ENCODE data around the gene NAP1L4.

Gene NAP1L4

GRCh38 chr11:2983908-2984307, 8.2 kb downstream of the NAP1L4 start:
- Histone ChIP-seq H3K4me1 (ENCODE audit: control insufficient read depth in 1 of 2, insufficient read depth in 2 of 2, low read length in 2 of 2) (peaks cover 23 to 31% of the 10 kb centered on the region in 2 donors), H3K4me3 (ENCODE audit: low read depth in 1 of 2, low read length in 2 of 2) (no peak overlapping the region), H3K36me3 (ENCODE audit: control insufficient read depth in 1 of 2, insufficient read depth in 2 of 2, low read length in 2 of 2) (peaks cover 0 to 11% of the 10 kb centered on the region in 2 donors), H3K27me3 (ENCODE audit: control insufficient read depth in 1 of 2, insufficient read depth in 2 of 2, low read length in 2 of 2) (no peaks in the 10 kb centered on the region), H3K9me3 (ENCODE audit: control insufficient read depth in 1 of 2, low read length in 2 of 2) (no peaks in the 10 kb centered on the region), H3K9ac (ENCODE audit: low read depth in 1 of 2, low read length in 2 of 2) (no peak overlapping the region), H3K27ac (ENCODE audit: low read depth, low read length) (no peak overlapping the region)

- peaks cover 10 to 17% of the 10 kb centered on the region in 2 donors for H3K4me1 ChIP-seq (ENCODE audit: control insufficient read depth in 1 of 2, insufficient read depth in 2 of 2, low read length in 2 of 2)
Observed at GRCh38 chr11:2982214-2982613, 9.9 kb downstream of the NAP1L4 start.

GRCh38 chr11:2981130-2981529, 11.0 kb downstream of the NAP1L4 start:
- Histone ChIP-seq H3K9ac (ENCODE audit: low read depth in 1 of 2, low read length in 2 of 2) (no peak overlapping the region), H3K4me3 (ENCODE audit: low read depth in 1 of 2, low read length in 2 of 2) (no peak overlapping the region), H3K36me3 (ENCODE audit: control insufficient read depth in 1 of 2, insufficient read depth in 2 of 2, low read length in 2 of 2) (peaks cover 25 to 38% of the 10 kb centered on the region in 2 donors), H3K27me3 (ENCODE audit: control insufficient read depth in 1 of 2, insufficient read depth in 2 of 2, low read length in 2 of 2) (no peaks in the 10 kb centered on the region), H3K9me3 (ENCODE audit: control insufficient read depth in 1 of 2, low read length in 2 of 2) (no peaks in the 10 kb centered on the region), H3K4me1 (ENCODE audit: control insufficient read depth in 1 of 2, insufficient read depth in 2 of 2, low read length in 2 of 2) (peaks cover 10 to 17% of the 10 kb centered on the region in 2 donors), H3K27ac (ENCODE audit: low read depth, low read length) (no peak overlapping the region)

More at GRCh38 chr11:2982214-2982613, 9.9 kb downstream of the NAP1L4 start:
- no peaks in the 10 kb centered on the region for H3K27me3 ChIP-seq (ENCODE audit: control insufficient read depth in 1 of 2, insufficient read depth in 2 of 2, low read length in 2 of 2)
- H3K9me3 ChIP-seq (ENCODE audit: control insufficient read depth in 1 of 2, low read length in 2 of 2) = no peaks in the 10 kb centered on the region
- no peak overlapping the region for H3K4me3 ChIP-seq (ENCODE audit: low read depth in 1 of 2, low read length in 2 of 2)
- peaks cover 16 to 27% of the 10 kb centered on the region in 2 donors for H3K36me3 ChIP-seq (ENCODE audit: control insufficient read depth in 1 of 2, insufficient read depth in 2 of 2, low read length in 2 of 2)
- no peak overlapping the region for H3K27ac ChIP-seq (ENCODE audit: low read depth, low read length)
- H3K9ac ChIP-seq (ENCODE audit: low read depth in 1 of 2, low read length in 2 of 2) = no peak overlapping the region

- no peaks in the 10 kb centered on the region for H3K9me3 ChIP-seq (ENCODE audit: control insufficient read depth in 1 of 2, low read length in 2 of 2)
- no peak overlapping the region for H3K27ac ChIP-seq (ENCODE audit: low read depth, low read length)
- no peaks in the 10 kb centered on the region for H3K27me3 ChIP-seq (ENCODE audit: control insufficient read depth in 1 of 2, insufficient read depth in 2 of 2, low read length in 2 of 2)
- H3K4me1 ChIP-seq (ENCODE audit: control insufficient read depth in 1 of 2, insufficient read depth in 2 of 2, low read length in 2 of 2) = peaks cover 10 to 17% of the 10 kb centered on the region in 2 donors
- peaks cover 32 to 46% of the 10 kb centered on the region in 2 donors for H3K36me3 ChIP-seq (ENCODE audit: control insufficient read depth in 1 of 2, insufficient read depth in 2 of 2, low read length in 2 of 2)
- H3K4me3 ChIP-seq (ENCODE audit: low read depth in 1 of 2, low read length in 2 of 2) = no peak overlapping the region
- H3K9ac ChIP-seq (ENCODE audit: low read depth in 1 of 2, low read length in 2 of 2) = no peak overlapping the region
Observed at GRCh38 chr11:2980168-2980840, 11.8 kb downstream of the NAP1L4 start.

GRCh38 chr11:2977113-2977512, 15.0 kb downstream of the NAP1L4 start:
- Histone ChIP-seq H3K27me3 (ENCODE audit: control insufficient read depth in 1 of 2, insufficient read depth in 2 of 2, low read length in 2 of 2) (no peaks in the 10 kb centered on the region), H3K27ac (ENCODE audit: low read depth, low read length) (no peak overlapping the region), H3K9ac (ENCODE audit: low read depth in 1 of 2, low read length in 2 of 2) (no peak overlapping the region), H3K4me1 (ENCODE audit: control insufficient read depth in 1 of 2, insufficient read depth in 2 of 2, low read length in 2 of 2) (peaks cover 3 to 4% of the 10 kb centered on the region in 2 donors), H3K4me3 (ENCODE audit: low read depth in 1 of 2, low read length in 2 of 2) (no peak overlapping the region), H3K36me3 (ENCODE audit: control insufficient read depth in 1 of 2, insufficient read depth in 2 of 2, low read length in 2 of 2) (peaks cover 48 to 74% of the 10 kb centered on the region in 2 donors), H3K9me3 (ENCODE audit: control insufficient read depth in 1 of 2, low read length in 2 of 2) (no peaks in the 10 kb centered on the region)

GRCh38 chr11:2976294-2977063, 15.7 kb downstream of the NAP1L4 start:
- H3K36me3 ChIP-seq (ENCODE audit: control insufficient read depth in 1 of 2, insufficient read depth in 2 of 2, low read length in 2 of 2) = peaks cover 54 to 80% of the 10 kb centered on the region in 2 donors
- no peak overlapping the region for H3K27ac ChIP-seq (ENCODE audit: low read depth, low read length)

GRCh38 chr11:2975594-2975993, 16.5 kb downstream of the NAP1L4 start:
- H3K4me3 ChIP-seq (ENCODE audit: low read depth in 1 of 2, low read length in 2 of 2) = no peak overlapping the region
- no peaks in the 10 kb centered on the region for H3K4me1 ChIP-seq (ENCODE audit: control insufficient read depth in 1 of 2, insufficient read depth in 2 of 2, low read length in 2 of 2)
- no peaks in the 10 kb centered on the region for H3K27me3 ChIP-seq (ENCODE audit: control insufficient read depth in 1 of 2, insufficient read depth in 2 of 2, low read length in 2 of 2)
- H3K36me3 ChIP-seq (ENCODE audit: control insufficient read depth in 1 of 2, insufficient read depth in 2 of 2, low read length in 2 of 2) = peaks cover 61 to 89% of the 10 kb centered on the region in 2 donors
- no peaks in the 10 kb centered on the region for H3K9me3 ChIP-seq (ENCODE audit: control insufficient read depth in 1 of 2, low read length in 2 of 2)
- no peak overlapping the region for H3K27ac ChIP-seq (ENCODE audit: low read depth, low read length)
- H3K9ac ChIP-seq (ENCODE audit: low read depth in 1 of 2, low read length in 2 of 2) = no peak overlapping the region

More at GRCh38 chr11:2976294-2977063, 15.7 kb downstream of the NAP1L4 start:
- H3K9me3 ChIP-seq (ENCODE audit: control insufficient read depth in 1 of 2, low read length in 2 of 2) = no peaks in the 10 kb centered on the region
- H3K9ac ChIP-seq (ENCODE audit: low read depth in 1 of 2, low read length in 2 of 2) = no peak overlapping the region
- H3K4me1 ChIP-seq (ENCODE audit: control insufficient read depth in 1 of 2, insufficient read depth in 2 of 2, low read length in 2 of 2) = no peaks in the 10 kb centered on the region
- no peaks in the 10 kb centered on the region for H3K27me3 ChIP-seq (ENCODE audit: control insufficient read depth in 1 of 2, insufficient read depth in 2 of 2, low read length in 2 of 2)
- no peak overlapping the region for H3K4me3 ChIP-seq (ENCODE audit: low read depth in 1 of 2, low read length in 2 of 2)

GRCh38 chr11:2974272-2974671, 17.9 kb downstream of the NAP1L4 start:
- H3K36me3 ChIP-seq (ENCODE audit: control insufficient read depth in 1 of 2, insufficient read depth in 2 of 2, low read length in 2 of 2) = peaks cover 74 to 98% of the 10 kb centered on the region in 2 donors

GRCh38 chr11:2968341-2968900, 23.7 kb downstream of the NAP1L4 start:
- Histone ChIP-seq H3K4me1 (ENCODE audit: control insufficient read depth in 1 of 2, insufficient read depth in 2 of 2, low read length in 2 of 2) (no peaks in the 10 kb centered on the region), H3K27ac (ENCODE audit: low read depth, low read length) (no peak overlapping the region), H3K9me3 (ENCODE audit: control insufficient read depth in 1 of 2, low read length in 2 of 2) (no peaks in the 10 kb centered on the region), H3K27me3 (ENCODE audit: control insufficient read depth in 1 of 2, insufficient read depth in 2 of 2, low read length in 2 of 2) (no peaks in the 10 kb centered on the region), H3K4me3 (ENCODE audit: low read depth in 1 of 2, low read length in 2 of 2) (no peak overlapping the region), H3K36me3 (ENCODE audit: control insufficient read depth in 1 of 2, insufficient read depth in 2 of 2, low read length in 2 of 2) (peaks cover 71 to 93% of the 10 kb centered on the region in 2 donors), H3K9ac (ENCODE audit: low read depth in 1 of 2, low read length in 2 of 2) (no peak overlapping the region)

More at GRCh38 chr11:2974272-2974671, 17.9 kb downstream of the NAP1L4 start:
- H3K27me3 ChIP-seq (ENCODE audit: control insufficient read depth in 1 of 2, insufficient read depth in 2 of 2, low read length in 2 of 2) = no peaks in the 10 kb centered on the region
- no peak overlapping the region for H3K27ac ChIP-seq (ENCODE audit: low read depth, low read length)
- no peak overlapping the region for H3K4me3 ChIP-seq (ENCODE audit: low read depth in 1 of 2, low read length in 2 of 2)
- no peaks in the 10 kb centered on the region for H3K4me1 ChIP-seq (ENCODE audit: control insufficient read depth in 1 of 2, insufficient read depth in 2 of 2, low read length in 2 of 2)
- no peaks in the 10 kb centered on the region for H3K9me3 ChIP-seq (ENCODE audit: control insufficient read depth in 1 of 2, low read length in 2 of 2)
- H3K9ac ChIP-seq (ENCODE audit: low read depth in 1 of 2, low read length in 2 of 2) = no peak overlapping the region

GRCh38 chr11:2964782-2965181, 27.3 kb downstream of the NAP1L4 start:
- Histone ChIP-seq H3K27ac (ENCODE audit: low read depth, low read length) (no peak overlapping the region), H3K4me1 (ENCODE audit: control insufficient read depth in 1 of 2, insufficient read depth in 2 of 2, low read length in 2 of 2) (no peaks in the 10 kb centered on the region), H3K9ac (ENCODE audit: low read depth in 1 of 2, low read length in 2 of 2) (no peak overlapping the region), H3K36me3 (ENCODE audit: control insufficient read depth in 1 of 2, insufficient read depth in 2 of 2, low read length in 2 of 2) (peaks cover 62 to 87% of the 10 kb centered on the region in 2 donors), H3K4me3 (ENCODE audit: low read depth in 1 of 2, low read length in 2 of 2) (no peak overlapping the region), H3K27me3 (ENCODE audit: control insufficient read depth in 1 of 2, insufficient read depth in 2 of 2, low read length in 2 of 2) (no peaks in the 10 kb centered on the region), H3K9me3 (ENCODE audit: control insufficient read depth in 1 of 2, low read length in 2 of 2) (no peaks in the 10 kb centered on the region)
